ENCODE results near the gene TIPIN.

- TF ChIP-seq CTCF (IDR thresholded peaks at IDR 0.05) = no peak
- TF ChIP-seq POLR2A (IDR thresholded peaks at IDR 0.05) = no peak
- no peak for TF ChIP-seq EP300 (IDR thresholded peaks at IDR 0.05; ENCODE audit: low read depth)
- TF ChIP-seq POLR2AphosphoS5 (IDR thresholded peaks at IDR 0.05) = no peak
Observed at GRCh38 chr15:66394915-66395314, 38.4 kb upstream of the TIPIN start.

Measured in transverse colon (tissue), 4 donors.